KMS-11 (cell line): ENCODE measurements around the gene ISCU.

Experiments
- H2AFZ ChIP-seq: fragments of 200-600 bp; sonication (generic); 2 replicates; pipeline ENCODE4 v1.6.1; 2016; ENCODE audit warnings: antibody characterized with exemption, mixed run types, low read depth
- H3K27ac ChIP-seq: fragments of 200-600 bp; sonication (generic); 2 replicates; pipeline ENCODE4 v1.6.1; 2016; ENCODE audit warnings: mild to moderate bottlenecking, mixed run types
- H3K27me3 ChIP-seq: fragments of 200-600 bp; sonication (generic); 2 replicates; pipeline ENCODE4 v1.6.1; 2017; ENCODE audit warnings: mild to moderate bottlenecking, low read depth, mixed run types, moderate library complexity; ENCODE audit not compliant: insufficient read depth
- H3K36me3 ChIP-seq: fragments of 200-600 bp; sonication (generic); 2 replicates; pipeline ENCODE4 v1.6.1; 2017; ENCODE audit warnings: mild to moderate bottlenecking, mixed run types; ENCODE audit not compliant: insufficient read depth
- H3K4me1 ChIP-seq: fragments of 200-600 bp; sonication (generic); 2 replicates; pipeline ENCODE4 v1.6.1; 2016; ENCODE audit warnings: mild to moderate bottlenecking, low read depth, mixed run types; ENCODE audit not compliant: poor library complexity, severe bottlenecking
- H3K4me2 ChIP-seq: fragments of 200-600 bp; sonication (generic); 2 replicates; pipeline ENCODE4 v1.7.0; 2016; ENCODE audit warnings: mild to moderate bottlenecking, mixed run types
- H3K4me3 ChIP-seq: fragments of 200-600 bp; sonication (generic); IDR thresholded peaks from 2 replicates; pipeline ENCODE4 v1.6.1; 2017; ENCODE audit warnings: low read depth, low read length, mixed read lengths; ENCODE audit not compliant: insufficient read depth
- H3K79me2 ChIP-seq: fragments of 200-600 bp; sonication (generic); 2 replicates; pipeline ENCODE4 v1.6.1; 2016; ENCODE audit warnings: low read depth, mixed run types; ENCODE audit not compliant: insufficient read depth
- H3K9ac ChIP-seq: fragments of 200-600 bp; sonication (generic); 2 replicates; pipeline ENCODE4 v1.6.1; 2016; ENCODE audit warnings: mild to moderate bottlenecking, mixed run types
- H4K20me1 ChIP-seq: fragments of 200-600 bp; sonication (generic); 2 replicates; pipeline ENCODE4 v1.6.1; 2016; ENCODE audit warnings: mild to moderate bottlenecking, mixed run types; ENCODE audit not compliant: insufficient read depth
- TF ChIP-seq, protein P1 (sequence below): fragments of 200-600 bp; sonication (generic); conservative IDR thresholded peaks from 2 replicates; pipeline ENCODE4 v1.6.1; 2017; ENCODE audit warnings: low read depth, mild to moderate bottlenecking, antibody characterized with exemption, low read length, moderate library complexity, mixed read lengths

The ISCU gene

DNA sequence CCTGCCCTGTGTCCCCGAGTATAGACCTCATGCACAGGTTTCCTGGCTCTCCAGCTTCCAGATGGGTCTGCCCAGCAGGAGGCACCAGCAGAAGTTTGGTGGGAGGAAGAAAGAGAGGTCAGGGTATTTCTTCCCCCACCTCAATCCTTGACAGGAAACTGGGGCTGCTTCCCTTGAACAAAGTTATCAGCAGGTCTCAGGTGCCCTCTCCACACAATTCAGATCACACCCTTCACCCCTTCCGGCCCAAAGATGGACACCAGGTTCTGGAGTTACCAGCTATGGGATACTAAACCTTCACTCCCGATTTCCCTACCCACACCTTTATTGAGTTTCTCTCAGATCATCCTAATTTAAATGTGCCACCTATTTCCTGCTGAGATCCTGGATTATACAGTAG is 2.6 kb upstream of the ISCU start:
- peaks cover 25% of the 10 kb centered on the region for H3K4me1 ChIP-seq
- no peaks in the 10 kb centered on the region for H3K36me3 ChIP-seq
- peaks cover 70% of the 10 kb centered on the region for H3K79me2 ChIP-seq
- H3K4me3 ChIP-seq = no peak overlapping the region
- H3K27ac ChIP-seq = peak overlapping the region; percentile 88; the same call in 1 of the 2 replicates
- peak overlapping the region; percentile 88; the same call in 1 of the 2 replicates for H3K9ac ChIP-seq
- H3K27me3 ChIP-seq = no peaks in the 10 kb centered on the region
- no peaks in the 10 kb centered on the region for H4K20me1 ChIP-seq
- peak overlapping the region; percentile 96 for H3K4me2 ChIP-seq
- H2AFZ ChIP-seq = no peak overlapping the region
- TF ChIP-seq, protein P1, sequence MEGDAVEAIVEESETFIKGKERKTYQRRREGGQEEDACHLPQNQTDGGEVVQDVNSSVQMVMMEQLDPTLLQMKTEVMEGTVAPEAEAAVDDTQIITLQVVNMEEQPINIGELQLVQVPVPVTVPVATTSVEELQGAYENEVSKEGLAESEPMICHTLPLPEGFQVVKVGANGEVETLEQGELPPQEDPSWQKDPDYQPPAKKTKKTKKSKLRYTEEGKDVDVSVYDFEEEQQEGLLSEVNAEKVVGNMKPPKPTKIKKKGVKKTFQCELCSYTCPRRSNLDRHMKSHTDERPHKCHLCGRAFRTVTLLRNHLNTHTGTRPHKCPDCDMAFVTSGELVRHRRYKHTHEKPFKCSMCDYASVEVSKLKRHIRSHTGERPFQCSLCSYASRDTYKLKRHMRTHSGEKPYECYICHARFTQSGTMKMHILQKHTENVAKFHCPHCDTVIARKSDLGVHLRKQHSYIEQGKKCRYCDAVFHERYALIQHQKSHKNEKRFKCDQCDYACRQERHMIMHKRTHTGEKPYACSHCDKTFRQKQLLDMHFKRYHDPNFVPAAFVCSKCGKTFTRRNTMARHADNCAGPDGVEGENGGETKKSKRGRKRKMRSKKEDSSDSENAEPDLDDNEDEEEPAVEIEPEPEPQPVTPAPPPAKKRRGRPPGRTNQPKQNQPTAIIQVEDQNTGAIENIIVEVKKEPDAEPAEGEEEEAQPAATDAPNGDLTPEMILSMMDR = no peak

DNA sequence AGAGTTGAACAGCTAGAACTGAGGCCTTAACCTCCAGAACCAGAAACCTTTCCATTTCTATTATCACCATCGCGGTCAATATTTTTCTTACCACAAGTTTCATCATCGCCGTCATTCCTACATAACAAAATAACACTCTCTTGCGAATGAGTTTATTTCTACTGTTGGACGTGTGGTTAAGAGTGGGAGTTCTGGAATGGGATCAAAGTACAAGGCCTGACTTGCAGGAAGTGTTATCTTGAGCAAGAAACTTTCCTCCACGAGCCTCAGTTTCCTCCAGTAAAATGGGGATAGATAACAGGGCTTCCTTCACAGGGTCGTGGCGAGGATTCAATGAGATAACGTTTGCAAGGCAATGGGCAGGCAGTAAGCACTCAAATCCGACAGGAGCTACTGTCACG is 2.1 kb upstream of the ISCU start:
- peaks cover 31% of the 10 kb centered on the region for H3K4me1 ChIP-seq
- peak overlapping the region; percentile 96 for H3K4me2 ChIP-seq
- peaks cover 64% of the 10 kb centered on the region for H3K79me2 ChIP-seq
- H3K27ac ChIP-seq = peak overlapping the region; percentile 88
- no peaks in the 10 kb centered on the region for H3K36me3 ChIP-seq
- H2AFZ ChIP-seq = no peak overlapping the region
- peak overlapping the region; percentile 88; the same call in 1 of the 2 replicates for H3K9ac ChIP-seq
- TF ChIP-seq, protein P1 = no peak
- H3K4me3 ChIP-seq = no peak overlapping the region
- no peaks in the 10 kb centered on the region for H3K27me3 ChIP-seq
- H4K20me1 ChIP-seq = no peaks in the 10 kb centered on the region

DNA sequence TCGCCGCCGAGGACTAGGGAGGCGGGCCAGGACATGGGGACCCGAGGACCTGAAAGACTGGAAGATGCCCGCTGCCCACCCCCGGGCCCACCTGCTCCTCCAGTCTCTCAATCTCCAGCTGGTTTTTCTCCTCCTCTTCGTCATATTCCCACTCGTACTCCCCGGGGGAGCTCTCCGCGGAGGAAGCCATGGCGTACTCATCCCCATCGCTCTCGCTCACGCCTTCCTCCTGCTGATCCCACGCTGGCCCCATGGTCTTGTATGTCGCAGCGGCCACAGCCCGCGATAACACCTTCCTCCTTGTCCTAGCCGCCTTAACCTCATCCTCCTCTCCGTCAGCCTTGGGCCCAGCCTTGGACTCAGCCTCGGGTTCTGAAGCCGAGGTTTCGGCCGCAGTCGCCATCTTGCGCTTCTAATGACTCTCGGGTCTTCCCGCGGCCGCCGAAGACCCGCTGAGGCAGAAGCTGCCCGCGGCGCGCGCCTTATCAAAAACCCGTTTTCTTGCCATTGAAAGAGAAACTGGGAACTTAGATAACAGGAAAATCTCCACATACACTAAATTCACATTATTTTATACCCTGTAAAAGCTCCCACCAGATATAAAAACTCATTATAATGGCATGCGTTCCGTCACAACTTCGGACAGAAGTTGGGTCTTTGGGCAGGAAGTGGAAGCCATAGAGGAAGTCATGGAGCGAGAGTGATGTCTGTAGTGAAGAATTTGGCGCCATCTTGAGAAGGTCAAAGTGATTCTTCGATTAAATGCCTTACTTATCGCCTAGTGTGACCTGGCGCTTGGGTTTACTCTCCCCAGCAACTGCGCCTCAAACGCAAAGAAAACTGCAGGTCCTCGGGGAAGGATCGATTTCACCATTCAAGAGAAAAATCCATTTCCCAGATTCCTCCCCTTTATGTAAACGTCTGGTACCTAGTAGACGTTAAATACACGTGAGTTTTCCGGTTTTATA is 1.4 kb upstream of the ISCU start, which contains the start of gene SART3:
Gene SART3, minus strand, starts transcription at position 422 of the 968 bp plus-strand sequence. Its CDS starts 19 bp downstream, at position 403.
- peak within 1 kb of the TSS; percentile 56 for H2AFZ ChIP-seq
- peaks cover 58% of the 10 kb centered on the region for H3K79me2 ChIP-seq
- H3K9ac ChIP-seq = peak within 1 kb of the TSS; percentile 88
- TF ChIP-seq, protein P1 = no peak
- peaks cover 38% of the 10 kb centered on the region for H3K4me1 ChIP-seq
- no peaks in the 10 kb centered on the region for H3K27me3 ChIP-seq
- peak within 1 kb of the TSS; percentile 88 for H3K27ac ChIP-seq
- peak within 1 kb of the TSS; percentile 96 for H3K4me2 ChIP-seq
- H3K4me3 ChIP-seq = no peak within 1 kb of the TSS
- no peaks in the 10 kb centered on the region for H4K20me1 ChIP-seq
- no peaks in the 10 kb centered on the region for H3K36me3 ChIP-seq

DNA sequence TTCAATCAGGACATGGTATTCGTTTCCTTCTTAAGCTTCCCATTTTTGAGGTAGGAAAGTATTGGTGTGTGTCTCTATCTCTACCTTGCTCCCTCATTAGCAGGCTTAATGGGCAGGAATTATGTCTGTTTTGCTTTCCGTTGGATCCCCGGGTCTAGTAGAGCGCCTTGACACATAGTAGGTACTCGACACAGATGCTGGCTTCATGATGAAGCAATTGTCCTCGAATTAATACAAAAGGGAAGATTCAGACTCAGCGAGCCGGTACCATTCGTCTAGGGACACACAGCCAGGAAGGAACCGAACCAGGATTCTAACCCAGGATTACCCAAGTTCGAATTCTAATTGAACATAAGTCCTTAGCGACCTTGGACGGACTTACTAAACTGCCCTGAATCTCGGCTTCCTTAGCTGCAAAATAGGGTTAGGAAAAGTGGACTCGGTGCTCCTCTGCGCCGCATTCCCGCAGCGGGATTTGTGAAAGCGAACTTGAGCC is 496 bp upstream of the ISCU start:
- no peaks in the 10 kb centered on the region for H3K27me3 ChIP-seq
- H3K36me3 ChIP-seq = no peaks in the 10 kb centered on the region
- H4K20me1 ChIP-seq = no peaks in the 10 kb centered on the region
- H3K9ac ChIP-seq = peak overlapping the region; percentile 88
- H3K79me2 ChIP-seq = peaks cover 50% of the 10 kb centered on the region
- peak overlapping the region; percentile 56 for H2AFZ ChIP-seq
- peak overlapping the region; percentile 96 for H3K4me2 ChIP-seq
- H3K4me1 ChIP-seq = peaks cover 47% of the 10 kb centered on the region
- TF ChIP-seq, protein P1 = no peak
- H3K4me3 ChIP-seq = no peak overlapping the region
- peak overlapping the region; percentile 88 for H3K27ac ChIP-seq
